ENCODE measurements around the gene MOB3B. TPM values are rescaled to one million over a fixed set of nuclear protein-coding genes. Genes with fewer than 3 reads are reported as not detected.
"Not testable (repeated sequence)": the region's sequence is repeated elsewhere in the genome, so short reads cannot be mapped to it uniquely, and the experiment has no call there.

The MOB3B gene
- polyA plus RNA-seq, 3 donors, result 24.0 to 26.2 (median 25.5) TPM

DNA sequence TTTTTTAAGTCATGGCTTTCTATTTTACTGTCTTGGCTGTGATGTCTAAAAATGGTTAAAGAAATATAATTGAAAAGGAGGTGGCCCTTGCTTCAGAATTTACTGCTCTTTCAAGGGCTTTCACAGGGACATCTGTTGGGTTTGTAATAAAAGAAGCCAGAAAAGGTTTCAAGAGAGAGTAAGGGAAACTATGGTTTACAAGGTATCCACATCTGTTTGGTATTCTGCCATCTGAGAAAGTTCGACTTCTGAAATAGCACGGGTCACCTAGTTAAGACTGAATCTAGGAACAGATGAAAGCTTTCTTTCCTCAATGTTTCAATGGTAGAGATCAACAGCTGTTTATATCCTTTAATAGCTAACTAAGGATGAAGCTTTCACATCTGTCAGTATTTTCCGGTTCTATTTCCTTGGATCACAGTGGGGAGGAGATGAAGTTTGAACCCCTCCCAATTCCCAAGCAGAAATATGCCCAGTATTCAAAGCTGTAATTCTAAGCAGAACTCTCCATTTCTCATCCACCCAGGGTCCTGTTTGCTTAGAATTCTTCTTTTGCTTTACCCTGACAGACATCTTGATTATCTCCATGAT lies 78.3 kb downstream of the MOB3B start:
- DNase-seq (ENCODE audit: low read depth in 3 of 3, low spot score in 2 of 3), result no peak

DNA sequence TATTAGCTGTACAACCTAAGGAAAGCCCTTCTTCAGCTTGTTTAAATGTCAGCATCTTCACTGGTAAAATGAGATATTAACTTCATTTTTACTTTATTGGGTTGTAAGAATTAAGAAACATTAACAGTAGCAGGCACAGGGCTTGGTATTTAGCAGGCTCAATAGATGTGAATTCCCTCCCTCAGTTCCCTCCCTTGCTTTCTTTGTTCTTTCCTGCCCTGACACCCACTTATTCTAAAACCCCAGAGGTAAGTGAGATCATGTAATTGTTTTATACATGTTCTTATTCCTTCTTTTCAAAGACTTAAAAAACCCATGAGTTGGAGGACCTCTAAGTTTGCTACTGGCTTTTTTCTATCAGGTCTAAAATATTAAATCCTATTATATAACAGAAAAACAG lies 78.9 kb downstream of the MOB3B start:
- DNase-seq (ENCODE audit: low read depth in 3 of 3, low spot score in 2 of 3), result no peak

DNA sequence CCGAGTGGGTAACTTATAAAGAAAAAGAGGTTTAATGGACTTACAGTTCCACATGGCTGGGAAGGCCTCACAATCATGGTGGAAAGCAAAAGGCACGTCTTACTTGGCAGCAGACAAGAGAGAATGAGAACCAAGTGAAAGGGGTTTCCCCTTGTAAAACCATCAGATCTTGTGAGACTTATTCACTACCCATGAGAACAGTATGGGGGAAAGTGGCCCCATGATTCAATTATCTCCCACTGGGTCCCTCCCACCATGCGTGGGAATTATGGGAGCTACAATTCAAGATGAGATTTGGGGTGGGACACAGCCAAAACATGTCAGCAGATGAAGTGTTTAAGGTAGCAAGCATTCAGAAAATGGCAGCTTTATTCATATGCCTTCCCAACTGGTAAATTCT lies 81.3 kb downstream of the MOB3B start:
- DNase-seq (ENCODE audit: low read depth in 3 of 3, low spot score in 2 of 3), result not testable (repeated sequence)

DNA sequence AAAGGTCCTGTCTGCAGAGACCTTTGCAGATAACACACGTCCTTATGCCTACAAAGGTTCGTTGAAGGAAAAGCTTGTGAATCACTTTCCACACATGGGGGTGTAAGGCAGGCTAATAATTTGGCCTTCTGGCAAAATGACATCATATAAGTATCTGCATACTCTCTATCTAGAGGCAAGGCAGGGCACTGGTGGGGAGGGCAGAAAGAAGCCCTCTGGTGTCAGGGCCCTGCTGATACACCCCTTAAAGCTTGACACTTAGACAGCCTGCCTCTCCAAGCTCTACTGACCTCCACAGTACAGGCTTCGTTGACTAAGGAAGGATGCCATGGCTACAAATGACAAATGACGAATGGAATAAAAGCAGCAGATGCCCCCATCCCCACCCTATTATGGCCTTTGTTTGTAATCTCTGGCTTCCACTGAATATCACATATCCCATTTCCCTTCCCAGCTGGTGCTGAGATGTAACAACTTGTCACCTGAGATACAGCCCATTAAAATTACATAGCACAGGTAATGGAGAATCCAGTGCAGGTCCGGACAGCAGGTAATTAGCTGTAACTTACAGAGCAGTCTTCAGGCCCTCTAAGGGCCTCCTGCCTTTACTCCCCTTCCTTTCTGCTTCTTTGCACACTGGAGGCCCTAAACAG lies 82.5 kb downstream of the MOB3B start:
- no peak for DNase-seq (ENCODE audit: low read depth in 3 of 3, low spot score in 2 of 3)

DNA sequence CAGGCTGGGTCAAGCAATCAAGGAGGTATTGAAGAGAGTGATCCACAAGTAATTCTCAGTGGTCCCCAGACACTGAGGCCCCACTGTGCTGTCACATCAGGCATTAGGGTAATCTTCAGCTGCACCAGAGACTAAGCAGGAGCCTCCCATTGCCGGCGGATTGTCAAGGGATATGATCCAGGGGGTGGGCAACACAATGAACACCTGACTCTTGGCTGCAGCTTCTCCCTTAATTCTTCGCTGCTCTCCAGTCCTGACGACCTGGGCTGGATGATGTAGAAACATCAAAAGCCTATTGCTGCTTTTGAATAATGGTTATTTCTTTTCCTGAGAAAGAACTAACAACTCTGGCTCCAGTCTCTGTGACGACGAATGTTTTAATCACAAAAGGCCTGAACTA lies 83.9 kb downstream of the MOB3B start:
- no peak for DNase-seq (ENCODE audit: low read depth in 3 of 3, low spot score in 2 of 3)

DNA sequence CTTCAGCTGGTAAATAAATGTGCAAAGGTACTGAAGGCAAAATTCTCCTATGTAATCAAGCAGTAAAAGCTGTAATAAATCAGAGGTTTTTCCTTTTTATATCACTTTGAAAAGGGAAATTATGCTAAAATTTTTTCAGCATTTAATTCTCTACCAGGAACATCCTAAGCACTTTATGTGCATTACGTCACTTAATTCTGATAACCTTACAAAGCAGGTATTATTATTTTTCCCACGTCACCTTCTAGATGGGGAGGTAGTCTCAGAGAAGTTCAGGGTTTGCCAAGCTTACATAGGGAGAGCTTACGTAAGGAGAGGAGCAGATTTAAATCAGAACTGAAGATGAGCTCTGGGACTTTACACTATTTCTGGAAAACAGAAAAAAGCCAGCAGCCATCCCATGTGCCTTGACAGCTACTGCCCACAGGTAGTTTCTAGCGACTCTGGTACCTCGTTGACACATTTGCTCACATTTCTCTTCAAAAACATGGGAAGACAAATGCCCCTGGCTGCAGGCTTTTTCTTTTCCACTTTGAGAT lies 84.5 kb downstream of the MOB3B start:
- no peak for DNase-seq (ENCODE audit: low read depth in 3 of 3, low spot score in 2 of 3)

DNA sequence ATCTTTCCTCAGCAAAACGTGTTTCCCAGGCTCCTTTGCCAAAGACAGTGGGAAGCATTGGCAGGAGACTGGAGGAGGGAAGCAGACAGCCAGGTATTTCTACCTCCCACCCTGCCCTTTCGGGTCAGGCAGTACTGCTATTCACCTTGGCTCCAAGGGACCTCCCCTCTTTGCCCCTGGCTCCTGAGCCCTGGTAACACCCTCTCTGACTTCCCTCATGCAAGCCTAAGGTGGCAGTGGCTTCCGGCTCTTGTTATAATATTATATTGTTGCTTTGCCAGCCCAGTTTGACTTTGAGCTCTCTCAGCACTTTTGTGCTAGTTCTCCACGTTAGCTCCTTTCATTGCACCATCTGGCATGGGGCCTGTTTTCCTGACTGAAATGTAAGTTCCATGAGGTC lies 87.2 kb downstream of the MOB3B start:
- no peak for DNase-seq (ENCODE audit: low read depth in 3 of 3, low spot score in 2 of 3)

DNA sequence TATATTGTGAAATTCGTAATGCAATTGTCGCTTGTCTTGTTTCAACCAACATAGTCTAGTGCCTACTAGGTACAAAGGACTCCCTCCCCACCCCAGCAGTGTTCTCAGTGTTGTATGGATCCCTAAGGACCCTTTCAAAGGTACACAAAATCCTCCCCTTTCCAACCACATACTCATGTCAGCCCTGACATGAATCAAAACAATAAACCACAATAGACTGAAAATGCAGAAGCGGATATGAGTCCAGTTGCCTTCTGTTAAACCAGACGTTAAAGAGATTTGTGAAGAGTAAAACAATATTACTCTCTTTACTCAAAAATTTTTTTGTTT lies 87.9 kb downstream of the MOB3B start:
- no peak for DNase-seq (ENCODE audit: low read depth in 3 of 3, low spot score in 2 of 3)

DNA sequence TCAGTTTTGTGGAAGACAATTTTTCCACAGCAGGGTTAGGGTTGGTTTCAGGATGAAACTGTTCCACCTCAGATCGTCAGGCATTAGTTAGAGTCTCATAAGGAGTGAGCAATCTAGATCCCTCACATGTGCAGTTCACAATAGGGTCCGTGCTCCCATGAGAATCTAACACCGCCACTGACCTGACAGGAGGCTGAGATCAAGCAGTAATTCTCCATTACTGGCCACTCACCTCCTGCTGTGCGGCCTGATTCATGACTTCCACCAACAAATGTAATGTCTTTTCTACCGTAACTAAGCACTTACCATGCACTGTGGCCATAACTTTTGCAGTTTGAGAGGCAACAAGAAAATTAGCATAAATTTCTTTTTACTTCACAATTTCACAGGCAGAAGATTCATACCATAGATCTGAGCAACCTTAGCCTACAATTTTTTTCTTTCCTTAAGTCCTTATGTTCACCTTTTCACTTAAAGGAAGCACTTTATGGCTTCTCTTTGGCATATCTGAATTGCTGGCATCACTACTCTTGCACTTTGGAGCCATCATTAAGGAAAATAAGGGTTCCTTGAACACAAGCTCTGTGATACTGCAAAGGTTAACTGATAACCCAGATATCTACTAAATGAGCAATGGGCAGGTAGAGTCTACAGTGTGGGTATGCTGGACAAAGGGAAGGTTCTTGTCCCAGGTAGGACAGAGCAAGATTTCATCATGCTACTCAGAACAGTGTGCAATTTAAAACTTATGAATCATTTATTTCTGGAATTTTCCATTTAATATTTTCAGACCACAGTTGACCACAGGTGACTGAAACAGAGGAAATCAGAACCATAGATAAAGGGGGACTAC lies 88.5 kb downstream of the MOB3B start:
- DNase-seq (ENCODE audit: low read depth in 3 of 3, low spot score in 2 of 3), result no peak

DNA sequence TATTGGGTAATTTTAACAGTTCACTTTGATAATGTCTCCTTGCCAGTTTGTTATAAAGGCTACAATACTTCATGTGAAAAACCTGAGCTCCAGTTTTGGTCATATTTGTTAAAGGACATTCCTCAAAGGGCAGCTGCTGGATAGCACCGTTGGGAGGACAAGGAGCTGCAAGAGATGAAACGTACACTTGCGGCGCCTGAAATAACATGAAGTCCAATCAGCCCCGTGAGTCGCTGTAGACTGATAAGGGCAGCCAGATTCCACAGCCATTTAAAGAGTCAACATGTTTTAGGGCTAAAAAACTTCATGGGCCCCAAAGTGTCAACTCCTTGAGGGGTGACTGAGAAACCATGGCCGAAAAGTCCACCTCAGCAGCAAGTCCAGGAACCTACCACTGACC lies 91.1 kb downstream of the MOB3B start:
- no peak for DNase-seq (ENCODE audit: low read depth in 3 of 3, low spot score in 2 of 3)

DNA sequence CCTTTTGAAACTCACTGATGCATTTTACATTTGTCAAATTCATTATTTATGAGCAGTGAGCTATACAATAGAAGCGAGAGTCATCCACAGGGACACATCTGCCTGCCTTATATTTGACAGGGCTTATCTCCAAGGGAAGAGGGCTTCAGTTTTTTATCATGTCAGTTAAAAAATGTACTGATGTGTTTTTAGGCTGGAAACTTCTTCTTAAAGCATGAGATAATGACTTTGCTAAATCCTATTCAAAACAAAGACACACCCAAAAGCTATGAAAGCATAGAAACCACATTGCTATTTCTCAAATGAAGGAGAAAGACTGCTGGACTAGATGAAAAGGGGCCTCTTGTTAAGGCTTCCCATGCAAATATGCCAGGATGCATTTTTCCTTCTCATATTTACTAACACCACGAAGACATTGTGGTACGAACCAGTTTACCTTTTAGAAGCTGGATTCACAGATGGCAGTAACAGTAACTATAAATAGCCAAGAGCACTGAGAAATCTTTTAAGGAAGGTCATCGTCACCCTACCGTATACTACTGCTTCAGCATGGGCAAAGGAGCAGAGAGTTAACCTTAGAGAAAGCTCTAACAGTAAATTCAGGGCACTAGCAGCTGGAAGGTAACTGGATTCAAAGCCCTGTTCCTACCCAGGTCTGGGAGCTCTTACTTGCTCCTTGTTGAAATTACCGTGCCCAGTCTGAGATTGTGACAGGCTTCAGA lies 91.8 kb downstream of the MOB3B start:
- no peak for DNase-seq (ENCODE audit: low read depth in 3 of 3, low spot score in 2 of 3)

DNA sequence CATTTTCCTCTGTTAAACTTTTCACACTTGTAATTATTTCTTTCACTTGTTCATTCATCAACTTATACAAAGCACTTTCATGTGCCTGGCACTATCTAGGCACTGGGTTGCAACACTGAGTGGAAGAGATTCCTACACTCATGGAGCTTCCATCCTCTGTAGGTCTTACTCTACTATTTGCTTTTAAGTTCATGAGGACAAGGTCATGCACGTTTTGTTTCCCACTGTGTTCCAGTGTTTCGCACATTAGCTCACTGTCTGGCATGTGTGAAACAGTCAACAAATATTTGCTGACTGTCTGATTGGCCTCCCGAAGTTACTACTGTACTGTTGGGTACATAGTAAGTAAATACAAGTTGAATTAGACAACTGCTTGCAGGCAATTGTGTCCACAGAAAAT lies 93.4 kb downstream of the MOB3B start:
- no peak for DNase-seq (ENCODE audit: low read depth in 3 of 3, low spot score in 2 of 3)

DNA sequence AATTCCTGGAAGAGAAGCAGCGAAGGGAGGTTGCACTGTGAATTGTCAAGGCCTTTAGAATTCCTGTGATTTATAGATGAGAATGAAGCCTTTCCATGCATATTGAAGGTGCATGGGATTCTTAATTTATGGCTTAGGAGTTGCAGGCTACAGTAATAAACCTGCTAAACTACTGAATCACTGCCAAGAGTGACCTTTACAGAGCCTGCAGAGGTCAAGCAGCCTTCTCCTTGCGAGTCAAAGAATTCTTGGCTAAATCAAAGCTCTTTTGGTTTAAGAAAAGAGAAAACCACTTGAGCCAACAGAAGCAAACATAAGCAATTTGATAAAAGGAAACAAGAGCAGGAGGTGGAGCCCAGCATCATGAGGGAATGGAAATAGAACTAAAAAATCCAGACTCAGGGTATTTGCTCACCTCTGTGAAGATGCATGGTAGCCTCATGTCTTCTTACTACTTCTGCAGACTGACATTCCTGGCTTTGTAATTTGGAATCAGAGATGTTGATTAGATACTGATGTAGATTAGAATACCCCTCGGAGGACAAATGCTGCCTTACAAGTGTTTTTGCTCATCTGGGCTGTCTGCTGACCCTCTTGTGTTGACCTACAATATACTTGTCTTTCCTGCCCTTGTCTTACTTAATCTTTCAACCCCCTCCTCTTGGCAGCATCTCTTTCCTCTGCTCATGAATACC lies 95.8 kb downstream of the MOB3B start:
- no peak for DNase-seq (ENCODE audit: low read depth in 3 of 3, low spot score in 2 of 3)

DNA sequence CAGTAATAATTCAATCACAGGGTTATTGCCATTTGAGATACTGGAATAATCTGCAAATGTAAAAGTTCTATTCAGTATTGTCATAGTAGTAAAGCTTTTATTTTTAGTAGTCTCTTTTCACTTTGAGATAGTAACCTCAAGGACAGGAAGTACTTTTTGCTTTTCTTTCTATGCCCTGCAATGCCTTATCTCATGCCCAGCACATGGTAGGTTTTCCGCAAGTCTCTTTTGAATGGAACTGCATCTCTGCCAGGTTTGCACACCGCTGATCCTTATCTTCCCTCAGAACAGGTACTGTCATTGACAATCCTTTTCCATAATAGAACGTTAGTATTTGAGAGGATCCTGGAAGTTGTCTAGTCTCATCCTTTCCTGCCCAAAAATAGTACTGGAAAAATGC lies 97.3 kb downstream of the MOB3B start:
- no peak for DNase-seq (ENCODE audit: low read depth in 3 of 3, low spot score in 2 of 3)

DNA sequence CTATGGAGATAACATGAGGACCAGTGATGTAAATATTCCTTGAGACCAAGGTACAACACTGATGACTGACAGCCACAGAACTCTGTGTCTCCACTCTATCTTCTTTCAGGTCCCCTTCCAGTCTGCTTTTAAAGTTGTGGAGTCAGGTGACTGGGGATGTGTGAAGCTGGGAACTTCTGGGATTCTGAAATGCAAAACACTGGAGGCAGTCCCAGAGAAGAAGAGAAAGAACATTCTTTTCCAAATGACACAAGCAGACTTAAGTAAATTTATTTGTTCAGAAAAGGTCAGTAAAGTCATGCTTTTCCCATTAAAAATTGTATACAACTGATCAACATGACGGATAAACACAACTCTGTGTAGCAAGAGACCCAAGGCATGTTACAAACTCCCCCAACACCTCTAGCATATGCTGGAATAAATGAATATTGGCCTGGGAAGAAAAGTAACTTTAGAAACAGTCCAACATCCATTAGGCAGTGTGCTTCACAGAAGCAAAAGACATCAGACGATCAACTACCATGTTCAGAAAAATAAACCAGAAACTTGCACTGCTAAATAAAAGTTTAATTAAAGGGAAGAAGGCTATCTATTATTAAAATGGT lies 98.0 kb downstream of the MOB3B start:
- DNase-seq (ENCODE audit: low read depth in 3 of 3, low spot score in 2 of 3), result no peak

DNA sequence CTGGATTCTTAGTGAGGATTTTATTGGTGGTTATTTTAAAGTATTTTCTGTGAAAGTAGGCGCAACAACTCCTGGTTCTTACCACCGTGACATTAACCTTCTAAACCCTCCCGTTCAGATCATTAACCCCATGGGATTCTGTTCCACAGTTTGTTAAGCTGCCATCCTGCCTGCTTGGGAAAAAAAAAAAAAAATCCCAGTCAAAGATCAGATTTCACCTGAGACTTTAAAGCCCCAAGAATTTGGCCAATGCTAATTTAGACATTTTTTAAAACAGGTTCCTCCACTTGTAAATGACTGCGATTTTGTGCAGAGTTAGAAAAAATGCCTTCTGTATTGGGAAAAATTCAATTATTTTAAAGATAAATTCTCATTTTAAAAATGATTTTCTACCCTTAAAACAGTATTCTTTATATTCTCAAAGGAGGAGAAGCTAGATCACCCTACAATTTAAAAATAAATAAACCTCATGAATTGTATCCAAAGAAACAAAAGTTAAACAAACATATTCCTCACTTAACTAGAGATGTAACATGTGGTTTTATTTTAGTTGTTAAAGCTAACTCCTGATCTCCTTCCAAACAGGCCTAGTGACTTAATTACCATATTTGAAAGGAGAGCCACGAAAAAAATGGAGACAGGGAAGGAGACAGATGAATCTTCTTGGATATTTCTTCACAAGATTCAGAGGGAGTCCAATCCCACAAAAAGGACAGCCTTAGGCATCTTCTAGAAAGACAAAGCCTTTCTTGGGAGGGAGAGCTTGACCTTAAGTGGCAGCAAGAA lies 98.7 kb downstream of the MOB3B start:
- no peak for DNase-seq (ENCODE audit: low read depth in 3 of 3, low spot score in 2 of 3)

DNA sequence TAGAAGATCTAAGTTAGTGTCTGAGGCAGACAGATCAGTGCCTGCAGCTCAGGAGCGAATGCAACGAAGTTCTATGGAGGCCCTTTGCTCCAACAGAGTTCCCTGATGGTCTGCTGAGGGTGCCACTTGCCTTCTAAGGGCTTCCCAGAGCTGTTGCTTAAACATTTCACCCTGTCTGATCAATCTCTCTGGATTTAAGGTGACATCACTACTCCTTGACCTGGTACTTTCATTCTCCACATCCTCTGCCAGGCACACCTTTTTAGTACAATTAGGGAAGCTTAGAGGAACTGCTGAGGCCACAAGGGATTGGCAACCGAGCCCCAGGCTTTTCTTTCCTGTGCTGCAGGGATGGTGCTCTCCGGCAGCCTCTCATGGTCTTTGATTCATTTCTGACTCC lies 99.7 kb downstream of the MOB3B start:
- DNase-seq (ENCODE audit: low read depth in 3 of 3, low spot score in 2 of 3), result no peak

DNA sequence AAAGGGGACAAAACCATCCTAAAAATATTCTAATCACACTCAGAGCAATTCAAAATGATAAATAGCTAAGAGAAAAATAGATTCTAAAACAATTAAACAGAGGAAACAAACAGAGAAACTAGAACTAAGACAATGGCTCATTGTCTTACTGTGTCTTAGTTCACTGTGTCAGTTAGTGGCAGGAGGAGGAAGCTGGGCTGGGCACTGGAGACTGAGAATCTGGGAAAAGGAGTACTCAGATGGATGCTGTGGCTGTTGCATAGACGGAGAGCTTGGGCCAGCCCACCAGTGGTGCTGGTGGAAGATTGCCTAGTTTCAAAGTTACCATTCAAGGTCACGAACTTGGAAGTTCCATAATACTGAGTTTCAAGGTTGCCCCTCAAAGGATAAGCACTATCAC lies 100.2 kb downstream of the MOB3B start:
- DNase-seq (ENCODE audit: low read depth in 3 of 3, low spot score in 2 of 3), result no peak

DNA sequence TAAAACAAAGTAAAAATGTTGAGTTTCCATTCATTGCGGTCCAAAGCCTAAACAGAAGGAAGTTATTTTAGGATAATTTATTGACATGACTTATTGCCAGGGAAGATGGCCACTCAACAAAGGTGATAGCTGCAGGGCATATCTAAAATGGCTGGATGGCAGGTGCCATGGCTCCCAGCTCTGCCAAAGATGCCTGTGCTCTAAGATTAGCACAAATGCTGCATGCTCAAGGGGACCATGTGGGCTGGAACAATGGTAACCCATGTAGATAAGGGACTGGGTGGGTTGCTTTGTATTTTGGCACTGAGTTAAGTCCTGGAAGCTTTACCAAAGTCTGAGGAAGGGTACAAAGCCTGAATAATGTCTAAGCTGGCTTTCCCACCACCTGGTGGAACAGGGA lies 101.1 kb downstream of the MOB3B start:
- DNase-seq (ENCODE audit: low read depth in 3 of 3, low spot score in 2 of 3), result no peak

DNA sequence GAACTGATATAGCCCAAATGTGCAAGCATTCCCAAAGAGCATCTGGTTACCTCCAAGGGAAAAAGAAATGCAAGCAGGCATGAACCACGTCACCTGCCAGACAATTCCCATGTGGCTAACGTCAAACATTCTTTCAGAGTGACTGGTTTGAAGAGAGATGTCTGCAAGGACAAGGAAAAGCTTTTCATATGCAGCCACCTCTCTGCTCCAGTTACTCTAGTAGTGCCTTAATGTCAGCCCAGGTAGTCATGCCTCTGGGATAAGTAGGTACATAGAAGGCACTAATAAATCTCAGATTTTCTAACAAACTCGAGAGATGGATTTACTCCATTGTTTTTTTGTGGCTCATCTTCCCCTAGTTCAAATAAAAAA lies 102.4 kb downstream of the MOB3B start:
- no peak for DNase-seq (ENCODE audit: low read depth in 3 of 3, low spot score in 2 of 3)

Measured in right renal cortex interstitium (tissue), 3 donors.